CD4-positive, CD25-positive, alpha-beta regulatory T cell (primary cell): ENCODE measurements around the gene PHACTR1. TPM values are rescaled to one million over a fixed set of nuclear protein-coding genes. Genes with fewer than 3 reads are reported as not detected.

Source experiments
- ATAC-seq, 2 donors: fragments of 150-1000 bp; cut with Tn5 transposase; one replicate each; pipeline ENCODE4 v1.10.0; 2021; ENCODE audit warnings: low read depth in 2 of 2, moderate number of reproducible peaks in 2 of 2, moderate library complexity in 1 of 2
- DNase-seq, 3 donors: peaks; one replicate each; pipeline versions ENCODE4 v3.0.0 to v3.0.0-alpha.2; 2012 to 2022; ENCODE audit warnings: mixed read lengths in 1 of 3
- H3K27ac ChIP-seq: one replicate; pipeline ENCODE4 v1.7.0; 2013; ENCODE audit warnings: mild to moderate bottlenecking, low read length; ENCODE audit not compliant: insufficient read depth, poor library complexity, severe bottlenecking
- H3K27me3 ChIP-seq: one replicate; pipeline ENCODE4 v1.7.0; 2013; ENCODE audit warnings: low read length; ENCODE audit not compliant: control insufficient read depth, insufficient read depth
- H3K36me3 ChIP-seq: one replicate; pipeline ENCODE4 v1.7.0; 2013; ENCODE audit warnings: mild to moderate bottlenecking, low read length, moderate library complexity; ENCODE audit not compliant: control insufficient read depth, insufficient read depth
- H3K4me1 ChIP-seq: 2 replicates; pipeline ENCODE4 v1.7.0; 2013; ENCODE audit warnings: mild to moderate bottlenecking, low read length; ENCODE audit not compliant: insufficient read depth, control insufficient read depth, poor library complexity, severe bottlenecking
- H3K4me3 ChIP-seq: one replicate; pipeline ENCODE4 v1.7.0; 2013; ENCODE audit warnings: low read depth, mild to moderate bottlenecking, low read length, moderate library complexity
- H3K9me3 ChIP-seq, 2 experiments: 1 replicate in 1 of 2; 2 replicates in 1 of 2; pipeline ENCODE4 v1.7.0; 2013; ENCODE audit warnings: low read length in 2 of 2, mild to moderate bottlenecking in 1 of 2, moderate library complexity in 1 of 2; ENCODE audit not compliant: control insufficient read depth in 2 of 2
- H3K27ac Mint-ChIP-seq, 3 donors: one replicate each; pipeline ENCODE4 v1.8.0; 2020 to 2022; ENCODE audit warnings: mild to moderate bottlenecking in 3 of 3, mixed read lengths in 3 of 3, moderate library complexity in 2 of 3
- H3K27me3 Mint-ChIP-seq: one replicate; pipeline ENCODE4 v1.8.0; 2022; ENCODE audit warnings: mild to moderate bottlenecking, mixed read lengths
- H3K36me3 Mint-ChIP-seq: one replicate; pipeline ENCODE4 v1.8.0; 2020; ENCODE audit warnings: mixed read lengths
- H3K4me1 Mint-ChIP-seq, 4 donors: one replicate each; pipeline ENCODE4 v1.8.0; 2020 to 2022; ENCODE audit warnings: mixed read lengths in 4 of 4, mild to moderate bottlenecking in 1 of 4
- H3K4me3 Mint-ChIP-seq, 4 donors: one replicate each; pipeline ENCODE4 v1.8.0; 2020 to 2022; ENCODE audit warnings: mild to moderate bottlenecking in 4 of 4, mixed read lengths in 4 of 4, moderate library complexity in 3 of 4
- H3K9me3 Mint-ChIP-seq, 7 donors: one replicate each; pipeline ENCODE4 v1.8.0; 2020 to 2022; ENCODE audit warnings: mixed read lengths in 7 of 7, mild to moderate bottlenecking in 3 of 7, moderate library complexity in 2 of 7
- polyA plus RNA-seq, 4 donors: library from polyadenylated mRNA; unstranded; fragments of 300-500 nt; fragmentation: Illumina TruSeq; gene quantifications; one replicate each; pipeline ENCODE4 v1.2.3, GENCODE V29; 2021
- total RNA-seq: library from RNA; stranded (reverse); gene quantifications from one replicate; pipeline ENCODE4 v1.2.3, GENCODE V29; 2022

Gene PHACTR1
- total and polyA plus RNA-seq, 5 donors from 2014 or later, result 0.28 to 1.6 (median 0.38) TPM

GRCh38 chr6:13072686-13073347 lies 356.2 kb downstream of the PHACTR1 start:
- peaks cover 10% of the 10 kb centered on the region for H3K27me3 Mint-ChIP-seq
- no peaks in the 10 kb centered on the region for H3K4me1 Mint-ChIP-seq
- H3K27me3 ChIP-seq, result peaks cover 3% of the 10 kb centered on the region
- H3K9me3 Mint-ChIP-seq, result peaks cover 0 to 3% (median 0%) of the 10 kb centered on the region in 7 donors
- no peaks in the 10 kb centered on the region for H3K9me3 ChIP-seq
- DNase-seq, result no peak
- H3K27ac Mint-ChIP-seq, result no peak overlapping the region
- H3K27ac ChIP-seq, result no peak overlapping the region
- peaks cover 4% of the 10 kb centered on the region for H3K4me1 ChIP-seq
- no peaks in the 10 kb centered on the region for H3K36me3 Mint-ChIP-seq
- no peak overlapping the region for H3K4me3 Mint-ChIP-seq
- ATAC-seq, result no peak
- H3K4me3 ChIP-seq, result no peak overlapping the region
- no peaks in the 10 kb centered on the region for H3K36me3 ChIP-seq

- Mint-ChIP-seq H3K27me3 (peaks cover 10% of the 10 kb centered on the region), H3K9me3 (peaks cover 0 to 3% (median 0%) of the 10 kb centered on the region in 7 donors), H3K27ac (no peak overlapping the region), H3K36me3 (no peaks in the 10 kb centered on the region), H3K4me1 (no peaks in the 10 kb centered on the region), H3K4me3 (no peak overlapping the region)
- Histone ChIP-seq H3K27ac (no peak overlapping the region), H3K27me3 (peaks cover 3% of the 10 kb centered on the region), H3K4me1 (no peaks in the 10 kb centered on the region), H3K4me3 (no peak overlapping the region), H3K36me3 (no peaks in the 10 kb centered on the region), H3K9me3 (no peaks in the 10 kb centered on the region)
- no peak for ATAC-seq
- no peak for DNase-seq
These were observed 358.0 kb downstream of the PHACTR1 start for GRCh38 chr6:13074415-13075140.

GRCh38 chr6:13075141-13075845 lies 358.7 kb downstream of the PHACTR1 start:
- ATAC-seq (no peak), DNase-seq (no peak)
- H3K27me3 ChIP-seq, result peaks cover 3% of the 10 kb centered on the region
- no peak overlapping the region for H3K4me3 ChIP-seq
- Mint-ChIP-seq H3K4me1 (no peaks in the 10 kb centered on the region), H3K27me3 (peaks cover 13% of the 10 kb centered on the region), H3K27ac (no peak overlapping the region), H3K9me3 (peaks cover 0 to 3% (median 0%) of the 10 kb centered on the region in 7 donors), H3K4me3 (no peak overlapping the region), H3K36me3 (no peaks in the 10 kb centered on the region)
- H3K36me3 ChIP-seq, result no peaks in the 10 kb centered on the region
- H3K9me3 ChIP-seq, result no peaks in the 10 kb centered on the region
- H3K27ac ChIP-seq, result no peak overlapping the region
- H3K4me1 ChIP-seq, result no peaks in the 10 kb centered on the region

GRCh38 chr6:13076575-13076974 lies 360.0 kb downstream of the PHACTR1 start:
- Mint-ChIP-seq H3K36me3 (no peaks in the 10 kb centered on the region), H3K27ac (no peak overlapping the region), H3K4me3 (no peak overlapping the region), H3K9me3 (peaks cover 0 to 3% (median 0%) of the 10 kb centered on the region in 7 donors), H3K27me3 (peaks cover 13% of the 10 kb centered on the region), H3K4me1 (no peaks in the 10 kb centered on the region)
- Histone ChIP-seq H3K36me3 (no peaks in the 10 kb centered on the region), H3K27ac (no peak overlapping the region), H3K4me3 (no peak overlapping the region), H3K4me1 (no peaks in the 10 kb centered on the region), H3K27me3 (peaks cover under 1% of the 10 kb centered on the region), H3K9me3 (no peaks in the 10 kb centered on the region)
- DNase-seq (no peak), ATAC-seq (no peak)

GRCh38 chr6:13077117-13077516 lies 360.6 kb downstream of the PHACTR1 start:
- H3K27me3 ChIP-seq, result no peaks in the 10 kb centered on the region
- H3K36me3 Mint-ChIP-seq, result no peaks in the 10 kb centered on the region
- no peak overlapping the region for H3K27ac Mint-ChIP-seq
- peaks cover 0 to 3% (median 0%) of the 10 kb centered on the region in 7 donors for H3K9me3 Mint-ChIP-seq
- H3K4me3 ChIP-seq, result no peak overlapping the region
- H3K9me3 ChIP-seq, result peaks cover 0 to 2% of the 10 kb centered on the region in 2 experiments
- peaks cover 13% of the 10 kb centered on the region for H3K27me3 Mint-ChIP-seq
- ATAC-seq, result no peak
- no peak overlapping the region for H3K27ac ChIP-seq
- DNase-seq, result no peak
- H3K36me3 ChIP-seq, result no peaks in the 10 kb centered on the region
- H3K4me1 ChIP-seq, result no peaks in the 10 kb centered on the region
- no peaks in the 10 kb centered on the region for H3K4me1 Mint-ChIP-seq
- H3K4me3 Mint-ChIP-seq, result no peak overlapping the region

GRCh38 chr6:13079096-13079723 lies 362.6 kb downstream of the PHACTR1 start:
- no peaks in the 10 kb centered on the region for H3K4me1 Mint-ChIP-seq
- no peaks in the 10 kb centered on the region for H3K4me1 ChIP-seq
- H3K27me3 ChIP-seq, result no peaks in the 10 kb centered on the region
- no peaks in the 10 kb centered on the region for H3K36me3 ChIP-seq
- no peak overlapping the region for H3K4me3 ChIP-seq
- H3K27ac Mint-ChIP-seq, result no peak overlapping the region
- no peaks in the 10 kb centered on the region for H3K36me3 Mint-ChIP-seq
- H3K27ac ChIP-seq, result no peak overlapping the region
- H3K4me3 Mint-ChIP-seq, result no peak overlapping the region
- peaks cover 0 to 3% (median 2%) of the 10 kb centered on the region in 7 donors for H3K9me3 Mint-ChIP-seq
- H3K27me3 Mint-ChIP-seq, result peaks cover 8% of the 10 kb centered on the region
- ATAC-seq, result no peak
- peaks cover 0 to 2% of the 10 kb centered on the region in 2 experiments for H3K9me3 ChIP-seq
- no peak for DNase-seq

- ATAC-seq, result no peak
- H3K27me3 ChIP-seq, result no peaks in the 10 kb centered on the region
- H3K27ac Mint-ChIP-seq, result no peak overlapping the region
- no peak overlapping the region for H3K4me3 Mint-ChIP-seq
- H3K4me1 Mint-ChIP-seq, result no peaks in the 10 kb centered on the region
- no peak for DNase-seq
- no peaks in the 10 kb centered on the region for H3K36me3 ChIP-seq
- peaks cover 0 to 2% of the 10 kb centered on the region in 2 experiments for H3K9me3 ChIP-seq
- H3K9me3 Mint-ChIP-seq, result peaks cover 0 to 3% (median 2%) of the 10 kb centered on the region in 7 donors
- H3K27ac ChIP-seq, result no peak overlapping the region
- no peaks in the 10 kb centered on the region for H3K4me1 ChIP-seq
- no peaks in the 10 kb centered on the region for H3K36me3 Mint-ChIP-seq
- H3K27me3 Mint-ChIP-seq, result peaks cover 8% of the 10 kb centered on the region
- no peak overlapping the region for H3K4me3 ChIP-seq
These were observed 364.1 kb downstream of the PHACTR1 start for GRCh38 chr6:13080462-13081188.
